GM23338 (cell line): ENCODE data around the gene MAPK8IP2.

ENCODE experiments used
- CREB1 ChIP-seq: fragments of 250-450 bp; sonication (Bioruptor Pico); IDR thresholded peaks from 2 replicates; pipeline ENCODE4 v1.5.0; 2020; ENCODE audit warnings: low read depth, mild to moderate bottlenecking, moderate library complexity
- CTCF ChIP-seq, 2 experiments: fragments of 200-600 bp in 1 of 2; sonication (generic) in 1 of 2; conservative IDR thresholded peaks; 2 replicates each; pipeline versions ENCODE4 v1.5.1 to v1.6.1; 2016 to 2017; ENCODE audit warnings: antibody characterized with exemption in 2 of 2, low read depth in 2 of 2, mild to moderate bottlenecking in 2 of 2, moderate library complexity in 1 of 2
- ETS1 ChIP-seq: IDR thresholded peaks from 2 replicates; pipeline ENCODE4 v1.6.1; 2016; ENCODE audit warnings: antibody characterized with exemption
- EZH2 ChIP-seq: fragments of 200-600 bp; sonication (generic); IDR thresholded peaks from one replicate; pipeline ENCODE4 v1.8.0; 2017; ENCODE audit warnings: antibody characterized with exemption, mild to moderate bottlenecking, low read depth; ENCODE audit not compliant: unreplicated experiment
- EZH2phosphoT487 ChIP-seq: fragments of 200-600 bp; sonication (generic); IDR thresholded peaks from one replicate; pipeline ENCODE4 v1.8.1; 2018; ENCODE audit warnings: antibody characterized with exemption; ENCODE audit not compliant: unreplicated experiment
- JUNB ChIP-seq: IDR thresholded peaks from one replicate; pipeline ENCODE4 v1.6.1; 2016; ENCODE audit warnings: antibody characterized with exemption; ENCODE audit not compliant: unreplicated experiment
- NANOG ChIP-seq: IDR thresholded peaks from 2 replicates; pipeline ENCODE4 v1.6.1; 2016; ENCODE audit warnings: antibody characterized with exemption, borderline replicate concordance
- POLR2AphosphoS5 ChIP-seq: IDR thresholded peaks from 2 replicates; pipeline ENCODE4 v1.6.1; 2016; ENCODE audit warnings: antibody characterized with exemption, low read depth
- REST ChIP-seq: IDR thresholded peaks from one replicate; pipeline ENCODE4 v1.6.1; 2018; ENCODE audit warnings: antibody characterized with exemption; ENCODE audit not compliant: unreplicated experiment

- TF ChIP-seq CTCF (conservative IDR thresholded peaks at IDR 0.05; ENCODE audit: low read depth in 2 of 2) = no peak
- no peak for TF ChIP-seq REST
- TF ChIP-seq POLR2AphosphoS5 = no peak
- no peak for TF ChIP-seq JUNB
- no peak for TF ChIP-seq EZH2
- TF ChIP-seq CREB1 (CRISPR knock-in tag) = no peak
- no peak for TF ChIP-seq EZH2phosphoT487
- no peak for TF ChIP-seq NANOG
- TF ChIP-seq ETS1 = no peak
Measured at GRCh38 chr22:50612168-50612527, 11.6 kb downstream of the MAPK8IP2 start.
